IMR-90 (cell line): ENCODE measurements around the gene FBXO31. TPM values are rescaled to one million over a fixed set of nuclear protein-coding genes. Genes with fewer than 3 reads are reported as not detected.
A peak's percentile ranks its signal among the peaks of the same experiment; 100 is the strongest.

ENCODE experiments used
- ATAC-seq: fragments of 200-7000 bp; cut with Tn5 transposase; 2 replicates; pipeline ENCODE4 v1.9.1; 2020; ENCODE audit warnings: low read depth, mild to moderate bottlenecking, moderate library complexity
- BruUV-seq: library from RNA; stranded (reverse); fragments of 400-500 nt; replicated peaks from 2 replicates; lab custom pipeline; 2021; lab: Mats Ljungman, UMichigan
- CTCF ChIA-PET: fragments of 300-600 bp; formaldehyde crosslinking; extraction: SDS; loops from one replicate; lab custom pipeline; 2021; ENCODE audit warnings: antibody characterized with exemption; lab: Yijun Ruan, JAX
- POLR2A ChIA-PET: fragments of 300-600 bp; sonication (Branson Sonifier 250); formaldehyde crosslinking; loops from one replicate; lab custom pipeline; 2022; ENCODE audit warnings: antibody characterized with exemption; ENCODE audit not compliant: unreplicated experiment; lab: Charles Lee
- DNase-seq: peaks from one replicate; pipeline ENCODE4 v3.0.0; 2013
- H2AFZ ChIP-seq: replicated peaks from 2 replicates; pipeline ENCODE3; 2013; ENCODE audit warnings: low read length, mild to moderate bottlenecking; ENCODE audit not compliant: poor library complexity
- H2AK5ac ChIP-seq: 2 replicates; pipeline ENCODE4 v1.6.1; 2013; ENCODE audit warnings: low read depth, low read length, inconsistent platforms
- H2AK9ac ChIP-seq: replicated peaks from 2 replicates; pipeline ENCODE3; 2013; ENCODE audit warnings: mild to moderate bottlenecking, low read depth, low read length, moderate library complexity; ENCODE audit not compliant: poor library complexity
- H2BK120ac ChIP-seq: 2 replicates; pipeline ENCODE4 v1.6.1; 2013; ENCODE audit warnings: low read depth, low read length, inconsistent platforms
- H2BK15ac ChIP-seq: 3 replicates; pipeline ENCODE4 v1.6.1; 2013; ENCODE audit warnings: low read depth, low read length, inconsistent platforms
- H2BK20ac ChIP-seq: 2 replicates; pipeline ENCODE4 v1.6.1; 2013; ENCODE audit warnings: low read depth, mild to moderate bottlenecking, inconsistent platforms, low read length, moderate library complexity
- H2BK5ac ChIP-seq: 2 replicates; pipeline ENCODE4 v1.6.1; 2013; ENCODE audit warnings: mild to moderate bottlenecking, low read depth, low read length, inconsistent platforms; ENCODE audit not compliant: poor library complexity, severe bottlenecking
- H3K14ac ChIP-seq: replicated peaks from 2 replicates; pipeline ENCODE4 v1.6.1; 2013; ENCODE audit warnings: low read depth, low read length, inconsistent platforms
- H3K18ac ChIP-seq: 2 replicates; pipeline ENCODE4 v1.6.1; 2013; ENCODE audit warnings: low read depth, low read length, control low read depth
- H3K23ac ChIP-seq: 2 replicates; pipeline ENCODE4 v1.6.1; 2013; ENCODE audit warnings: low read depth, low read length, inconsistent platforms
- H3K27ac ChIP-seq: 2 replicates; pipeline ENCODE4 v1.5.1; 2013; ENCODE audit warnings: mild to moderate bottlenecking, control low read depth, low read length; ENCODE audit not compliant: insufficient read depth
- H3K27me3 ChIP-seq: 2 replicates; pipeline ENCODE4 v1.6.1; 2013; ENCODE audit warnings: low read length; ENCODE audit not compliant: control insufficient read depth, insufficient read depth
- H3K36me3 ChIP-seq: 2 replicates; pipeline ENCODE4 v1.6.1; 2013; ENCODE audit warnings: low read length, mixed read lengths; ENCODE audit not compliant: control insufficient read depth, insufficient read depth
- H3K4ac ChIP-seq: 2 replicates; pipeline ENCODE4 v1.6.1; 2013; ENCODE audit warnings: low read depth, low read length, inconsistent platforms
- H3K4me1 ChIP-seq: 2 replicates; pipeline ENCODE4 v1.6.1; 2013; ENCODE audit warnings: low read length, mixed read lengths; ENCODE audit not compliant: control insufficient read depth, insufficient read depth
- H3K4me2 ChIP-seq: 2 replicates; pipeline ENCODE4 v1.6.1; 2013; ENCODE audit warnings: low read depth, mild to moderate bottlenecking, control low read depth, low read length, moderate library complexity
- H3K4me3 ChIP-seq: 2 replicates; pipeline ENCODE4 v1.5.1; 2013; ENCODE audit warnings: low read depth, mild to moderate bottlenecking, control low read depth, low read length, moderate library complexity; ENCODE audit not compliant: insufficient read depth
- H3K56ac ChIP-seq: 2 replicates; pipeline ENCODE4 v1.6.1; 2013; ENCODE audit warnings: low read length, inconsistent platforms; ENCODE audit not compliant: insufficient read depth; ENCODE audit errors: extremely low read depth
- H3K79me1 ChIP-seq, 2 experiments: 2 replicates each; pipeline ENCODE4 v1.6.1; 2013; ENCODE audit warnings: low read length in 2 of 2, inconsistent platforms in 1 of 2, low read depth in 1 of 2
- H3K9ac ChIP-seq: 2 replicates; pipeline ENCODE4 v1.6.1; 2013; ENCODE audit warnings: low read depth, low read length, control low read depth
- H3K9me1 ChIP-seq: 2 replicates; pipeline ENCODE4 v1.6.1; 2013; ENCODE audit warnings: low read length, inconsistent platforms; ENCODE audit not compliant: insufficient read depth
- H3K9me3 ChIP-seq: 2 replicates; pipeline ENCODE4 v1.6.1; 2013; ENCODE audit warnings: low read length; ENCODE audit not compliant: control insufficient read depth, insufficient read depth
- H4K20me1 ChIP-seq: 2 replicates; pipeline ENCODE4 v1.6.1; 2013; ENCODE audit warnings: low read length, inconsistent platforms; ENCODE audit not compliant: insufficient read depth
- H4K5ac ChIP-seq: 2 replicates; pipeline ENCODE4 v1.6.1; 2013; ENCODE audit warnings: mild to moderate bottlenecking, low read depth, low read length, control low read depth
- H4K8ac ChIP-seq, 2 experiments: 2 replicates each; pipeline ENCODE4 v1.6.1; 2013; ENCODE audit warnings: low read depth in 2 of 2, low read length in 2 of 2, control low read depth in 1 of 2, inconsistent platforms in 1 of 2
- H4K91ac ChIP-seq: 2 replicates; pipeline ENCODE4 v1.6.1; 2013; ENCODE audit warnings: low read depth, low read length, inconsistent platforms; ENCODE audit not compliant: insufficient read depth
- ELK1 ChIP-seq: fragments of 150-350 bp; IDR thresholded peaks from 2 replicates; pipeline ENCODE4 v1.6.1; 2016; ENCODE audit warnings: low read depth, mild to moderate bottlenecking, low read length, moderate library complexity, borderline replicate concordance
- WGBS, 2 experiments: methylation state at CpG; one replicate each; pipeline versions ENCODE4 v1.1.5 to v1.1.7; 2013; ENCODE audit warnings: missing lambda C conversion rate in 2 of 2; ENCODE audit not compliant: insufficient read length in 1 of 2; ENCODE audit errors: extremely low coverage in 2 of 2; 5-methylcytosine and 5-hydroxymethylcytosine counted together
- dilution Hi-C: fragments of 300-500 bp; cut with HindIII; formaldehyde crosslinking; loops from one replicate; pipeline ENCODE4 v1.14.3; 2018; ENCODE audit warnings: low sequenced_read_pairs; ENCODE audit not compliant: unreplicated experiment
- in situ Hi-C: fragments of 300-500 bp; cut with MboI; formaldehyde crosslinking; loops from 3 replicates; pipeline ENCODE4 v1.14.3; 2019; ENCODE audit warnings: low sequenced_read_pairs, inconsistent platforms, mixed read lengths
- intact Hi-C: fragments of 100-400 bp; cut with micrococcal nuclease; formaldehyde crosslinking; loops from 2 replicates; pipeline ENCODE4 v1.10.0; 2022
- polyA plus RNA-seq, 3 experiments: library from polyadenylated mRNA; depleted of rRNA; stranded (reverse); fragments of >200 nt; gene quantifications; 2 replicates each; pipeline ENCODE4 v1.2.3, GENCODE V29; 2012; ENCODE audit warnings: low replicate concordance in 1 of 3
- total RNA-seq: library from RNA; depleted of rRNA; stranded (reverse); fragments of >200 nt; gene quantifications from 2 replicates; pipeline ENCODE4 v1.2.3, GENCODE V29; 2012
- TF ChIP-seq, protein P1 (sequence below): fragments of 150-350 bp; IDR thresholded peaks from 2 replicates; pipeline ENCODE4 v1.6.1; 2017; ENCODE audit warnings: mild to moderate bottlenecking, antibody characterized with exemption, low read length, low read depth

The FBXO31 gene
- total and polyA plus RNA-seq, 2 of the 4 experiments (the other 2 are of a cell fraction): 10.4 to 16.9 TPM

DNA sequence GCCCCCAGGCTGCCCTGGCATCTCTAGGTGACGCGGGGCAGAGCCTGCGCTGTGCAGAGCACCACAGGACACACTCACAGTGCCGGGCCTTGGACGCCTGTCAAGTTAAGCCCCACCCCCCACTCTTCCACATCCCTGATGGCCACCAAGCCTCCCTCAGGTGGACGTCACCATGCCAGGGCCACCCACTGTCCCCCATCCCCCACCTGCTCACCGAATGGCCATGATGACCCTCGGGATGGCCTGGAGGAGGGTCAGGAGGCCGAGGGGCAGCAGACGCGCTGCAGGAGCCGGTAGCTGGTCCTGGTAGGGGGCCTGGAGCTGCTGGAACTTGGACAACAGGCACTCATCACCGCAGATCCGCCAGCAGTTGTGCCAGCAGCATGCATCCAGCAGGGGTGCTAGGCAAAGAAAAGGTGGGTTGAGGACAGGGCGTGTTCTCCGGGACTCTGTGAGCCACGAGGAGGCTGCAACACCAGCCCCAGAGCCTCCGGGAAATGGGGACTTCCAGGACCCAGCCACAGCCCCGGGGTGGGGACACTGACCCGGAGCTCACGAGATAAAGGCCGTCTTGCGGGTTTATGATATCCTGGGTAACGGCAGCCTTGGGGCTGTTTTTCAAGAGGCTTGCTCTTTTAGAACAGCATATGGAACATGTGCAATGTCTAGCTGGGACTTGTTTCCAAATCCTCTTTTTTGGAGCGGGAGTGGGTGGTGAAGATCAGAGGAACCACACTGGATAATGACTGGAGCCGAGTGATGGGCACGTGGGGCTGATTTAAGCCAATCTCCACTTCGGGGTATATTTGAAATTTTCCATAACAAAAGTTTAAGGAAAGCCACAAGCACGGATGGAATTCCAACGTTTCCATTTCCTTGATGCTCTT, 77.8 kb downstream of the FBXO31 start:
- Histone ChIP-seq H2AK5ac (no peak overlapping the region), H4K91ac (no peak overlapping the region), H3K79me1 (no peaks in the 10 kb centered on the region), H3K4ac (no peak overlapping the region), H3K14ac (no peak overlapping the region), H2BK5ac (no peak overlapping the region), H2AFZ (peak overlapping the region; percentile 33), H3K56ac (no peak overlapping the region), H3K4me3 (no peak overlapping the region), H4K20me1 (no peaks in the 10 kb centered on the region), H3K27me3 (no peaks in the 10 kb centered on the region), H3K4me2 (no peak overlapping the region), H3K9me3 (peaks cover 6% of the 10 kb centered on the region), H2AK9ac (no peak overlapping the region), H2BK15ac (no peak overlapping the region), H4K5ac (no peak overlapping the region), H4K8ac (no peak overlapping the region), H3K9me1 (no peaks in the 10 kb centered on the region), H3K36me3 (no peaks in the 10 kb centered on the region), H3K9ac (no peak overlapping the region), H3K18ac (no peak overlapping the region), H3K4me1 (no peaks in the 10 kb centered on the region), H3K27ac (no peak overlapping the region), H3K23ac (no peak overlapping the region), H2BK120ac (no peak overlapping the region), H2BK20ac (no peak overlapping the region)
- ChIA-PET CTCF (no interaction called here), POLR2A (no interaction called here)
- intact Hi-C loops: no loop called here
- WGBS, 2 experiments: 70% methylated on average over 10 of the region's 30 CpGs; no CpG with 5 or more reads in 1 of the 2 experiments
- BruUV-seq: no TSS peak
- dilution Hi-C loops: no loop called here
- TF ChIP-seq, protein P1, sequence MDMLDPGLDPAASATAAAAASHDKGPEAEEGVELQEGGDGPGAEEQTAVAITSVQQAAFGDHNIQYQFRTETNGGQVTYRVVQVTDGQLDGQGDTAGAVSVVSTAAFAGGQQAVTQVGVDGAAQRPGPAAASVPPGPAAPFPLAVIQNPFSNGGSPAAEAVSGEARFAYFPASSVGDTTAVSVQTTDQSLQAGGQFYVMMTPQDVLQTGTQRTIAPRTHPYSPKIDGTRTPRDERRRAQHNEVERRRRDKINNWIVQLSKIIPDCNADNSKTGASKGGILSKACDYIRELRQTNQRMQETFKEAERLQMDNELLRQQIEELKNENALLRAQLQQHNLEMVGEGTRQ: peak; percentile 48; the same call in 1 of the 2 replicates
- TF ChIP-seq ELK1: no peak
- ATAC-seq (no peak), DNase-seq (no peak)
- in situ Hi-C loops: no loop called here
